ENCODE results near the gene SEPTIN14. TPM values are rescaled to one million over a fixed set of nuclear protein-coding genes. Genes with fewer than 3 reads are reported as not detected.
"Not testable (repeated sequence)": the region's sequence is repeated elsewhere in the genome, so short reads cannot be mapped to it uniquely, and the experiment has no call there.

The SEPTIN14 gene
- total RNA-seq, 1 donor from 2014 or later, result not detected

DNA sequence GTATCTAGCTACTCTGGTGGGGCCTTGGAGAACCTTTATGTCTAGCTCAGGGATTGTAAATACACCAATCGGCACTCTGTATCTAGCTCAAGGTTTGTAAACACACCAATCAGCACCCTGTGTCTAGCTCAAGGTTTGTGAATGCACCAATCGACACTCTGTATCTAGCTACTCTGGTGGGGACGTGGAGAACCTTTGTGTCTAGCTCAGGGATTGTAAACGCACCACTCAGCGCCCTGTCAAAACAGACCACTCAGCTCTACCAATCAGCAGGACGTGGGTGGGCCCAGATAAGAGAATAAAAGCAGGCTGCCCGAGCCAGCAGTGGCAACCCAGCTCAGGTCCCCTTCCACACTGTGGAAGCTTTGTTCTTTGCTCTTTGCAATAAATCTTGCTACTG is 6.4 kb upstream of the SEPTIN14 start:
- DNase-seq (ENCODE audit: low spot score); H3K9me3 Mint-ChIP-seq; H3K27me3 Mint-ChIP-seq (ENCODE audit: low read depth); H3K36me3 Mint-ChIP-seq (ENCODE audit: low read depth); H3K4me1 Mint-ChIP-seq (ENCODE audit: low read depth); H3K4me3 Mint-ChIP-seq (ENCODE audit: low read depth); H3K27ac Mint-ChIP-seq; intact Hi-C loops (cut with micrococcal nuclease): not testable (repeated sequence)

DNA sequence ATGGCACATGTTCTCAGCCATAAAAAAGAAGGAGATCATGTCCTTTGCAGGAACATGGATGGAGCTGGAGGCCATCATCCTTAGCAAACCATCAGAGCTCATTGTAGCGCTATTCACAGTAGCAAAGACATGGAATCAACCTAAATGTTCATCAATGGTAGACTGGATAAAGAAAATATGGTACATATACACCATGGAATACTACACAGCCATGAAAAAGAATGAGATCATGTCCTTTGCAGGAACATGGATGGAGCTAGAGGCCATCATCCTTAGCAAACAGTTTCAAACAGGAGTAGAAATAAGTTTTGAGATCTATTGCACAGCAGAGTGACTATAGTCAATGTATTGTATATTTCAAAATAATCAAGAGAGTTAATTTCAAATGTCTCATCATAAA is 17.4 kb downstream of the SEPTIN14 start:
- H3K27me3 Mint-ChIP-seq (ENCODE audit: low read depth); intact Hi-C loops (cut with micrococcal nuclease); DNase-seq (ENCODE audit: low spot score); H3K4me3 Mint-ChIP-seq (ENCODE audit: low read depth); H3K36me3 Mint-ChIP-seq (ENCODE audit: low read depth); H3K4me1 Mint-ChIP-seq (ENCODE audit: low read depth); H3K27ac Mint-ChIP-seq; H3K9me3 Mint-ChIP-seq: not testable (repeated sequence)

DNA sequence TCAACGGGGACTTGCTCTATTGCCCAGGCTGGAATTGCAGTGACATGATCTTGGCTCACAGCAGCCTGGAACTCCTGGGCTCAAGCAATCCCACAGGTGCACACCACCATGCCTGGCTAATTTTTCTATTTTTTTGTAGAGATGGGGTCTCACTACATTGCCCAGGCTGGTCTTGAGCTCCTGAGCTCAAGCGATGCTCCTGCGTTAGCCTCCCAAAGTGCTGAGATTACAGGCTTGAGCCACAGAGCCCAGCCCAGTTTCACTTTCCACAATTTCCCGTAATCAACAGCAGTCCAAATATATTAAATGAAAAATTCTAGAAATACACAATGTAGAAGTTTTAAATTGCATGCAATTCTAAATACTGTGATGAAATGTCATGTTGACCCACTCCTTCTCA is 24.0 kb downstream of the SEPTIN14 start:
- H3K9me3 Mint-ChIP-seq, result no peaks in the 10 kb centered on the region
- no peak overlapping the region for H3K27ac Mint-ChIP-seq
- DNase-seq (ENCODE audit: low spot score), result no peak
- intact Hi-C loops (cut with micrococcal nuclease), result no loop called here
- no peak overlapping the region for H3K4me3 Mint-ChIP-seq (ENCODE audit: low read depth)
- H3K36me3 Mint-ChIP-seq (ENCODE audit: low read depth), result no peaks in the 10 kb centered on the region
- H3K4me1 Mint-ChIP-seq (ENCODE audit: low read depth), result no peaks in the 10 kb centered on the region
- no peaks in the 10 kb centered on the region for H3K27me3 Mint-ChIP-seq (ENCODE audit: low read depth)

DNA sequence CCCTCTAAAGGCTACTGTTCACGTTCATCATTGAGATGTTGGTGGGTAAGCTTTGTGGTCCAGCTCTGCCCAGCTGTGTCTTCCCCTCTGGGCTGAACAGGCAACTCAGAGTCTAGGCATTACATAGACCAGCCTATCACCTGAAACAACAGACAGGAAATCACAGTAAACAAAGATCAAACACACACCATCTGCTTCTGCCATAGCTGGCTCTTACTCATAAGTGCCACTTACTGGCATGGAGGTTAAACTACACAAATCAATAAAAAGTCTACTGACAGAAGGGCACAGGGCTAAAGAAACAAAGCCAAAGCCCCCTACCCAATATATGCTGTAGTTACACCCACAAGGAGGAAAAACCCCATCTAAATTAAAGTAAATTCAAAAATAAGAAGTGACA is 35.0 kb downstream of the SEPTIN14 start:
- Mint-ChIP-seq H3K36me3 (ENCODE audit: low read depth) (no peaks in the 10 kb centered on the region), H3K4me1 (ENCODE audit: low read depth) (no peaks in the 10 kb centered on the region), H3K9me3 (peaks cover 32% of the 10 kb centered on the region), H3K27me3 (ENCODE audit: low read depth) (no peaks in the 10 kb centered on the region), H3K27ac (no peak overlapping the region), H3K4me3 (ENCODE audit: low read depth) (no peak overlapping the region)
- intact Hi-C loops (cut with micrococcal nuclease), result no loop called here
- no peak for DNase-seq (ENCODE audit: low spot score)

DNA sequence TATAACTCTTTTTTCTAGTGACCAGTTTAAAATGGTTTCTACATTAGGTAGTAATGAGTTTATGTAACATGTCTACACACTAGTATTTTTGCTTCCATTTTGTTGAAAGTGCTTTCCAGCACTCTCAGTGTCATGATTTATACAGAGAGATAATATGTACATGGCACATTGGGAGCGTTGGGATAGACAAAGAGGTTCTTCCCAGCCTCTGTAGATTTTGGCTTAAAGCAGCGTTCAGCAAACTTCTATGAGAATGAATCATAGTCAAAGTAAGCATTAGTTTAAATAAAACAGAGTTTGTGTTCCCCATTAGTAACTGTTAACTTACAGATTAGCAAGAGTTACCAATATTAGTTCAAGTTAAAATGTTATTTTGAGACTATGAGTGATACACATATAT is 43.9 kb downstream of the SEPTIN14 start:
- DNase-seq (ENCODE audit: low spot score), result no peak
- intact Hi-C loops (cut with micrococcal nuclease), result no loop called here
- H3K9me3 Mint-ChIP-seq, result peaks cover 16% of the 10 kb centered on the region
- no peak overlapping the region for H3K4me3 Mint-ChIP-seq (ENCODE audit: low read depth)
- no peaks in the 10 kb centered on the region for H3K4me1 Mint-ChIP-seq (ENCODE audit: low read depth)
- no peak overlapping the region for H3K27ac Mint-ChIP-seq
- no peaks in the 10 kb centered on the region for H3K27me3 Mint-ChIP-seq (ENCODE audit: low read depth)
- H3K36me3 Mint-ChIP-seq (ENCODE audit: low read depth), result no peaks in the 10 kb centered on the region

DNA sequence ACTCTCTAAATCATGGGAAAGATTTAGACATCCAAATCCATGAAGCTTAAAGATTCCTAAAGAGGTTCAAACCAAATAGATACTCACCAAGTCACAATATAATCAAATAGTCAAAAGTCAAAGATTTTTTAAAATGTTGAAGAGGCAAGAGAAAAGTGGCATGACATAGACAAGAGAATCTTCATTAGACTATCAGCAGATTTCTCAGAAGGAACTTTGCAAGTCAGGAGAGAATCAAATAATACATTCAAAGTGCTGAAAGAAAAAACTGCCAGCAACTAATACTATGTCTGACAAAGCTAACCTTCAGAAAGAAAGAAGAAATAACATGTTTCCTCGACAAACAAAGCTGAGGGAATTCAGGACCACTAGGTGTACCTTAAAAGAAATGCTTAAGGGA is 65.3 kb downstream of the SEPTIN14 start:
- H3K4me1 Mint-ChIP-seq (ENCODE audit: low read depth); H3K4me3 Mint-ChIP-seq (ENCODE audit: low read depth); intact Hi-C loops (cut with micrococcal nuclease); DNase-seq (ENCODE audit: low spot score); H3K36me3 Mint-ChIP-seq (ENCODE audit: low read depth); H3K27me3 Mint-ChIP-seq (ENCODE audit: low read depth); H3K27ac Mint-ChIP-seq: not testable (repeated sequence)
- peaks cover 19% of the 10 kb centered on the region for H3K9me3 Mint-ChIP-seq

DNA sequence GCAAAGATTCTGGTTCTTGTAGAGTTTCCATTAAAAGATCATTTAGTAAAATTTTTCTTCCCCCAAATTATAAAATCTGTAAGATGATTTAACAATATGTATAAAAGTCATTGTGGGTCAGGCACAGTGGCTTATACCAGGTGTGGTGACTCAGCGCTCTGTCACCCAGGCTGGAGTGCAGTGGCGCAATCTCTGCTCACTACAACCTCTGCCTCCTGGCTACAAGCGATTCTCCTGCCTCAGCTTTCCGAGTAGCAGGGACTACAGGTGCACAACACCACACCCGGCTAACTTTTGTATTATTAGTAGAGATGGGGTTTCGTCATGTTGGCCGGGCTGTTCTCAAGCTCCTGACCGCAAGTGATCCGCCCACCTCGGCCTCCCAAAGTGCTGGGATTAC is 68.0 kb downstream of the SEPTIN14 start:
- intact Hi-C loops (cut with micrococcal nuclease), result no loop called here
- DNase-seq (ENCODE audit: low spot score), result no peak
- H3K36me3 Mint-ChIP-seq (ENCODE audit: low read depth), result no peaks in the 10 kb centered on the region
- no peaks in the 10 kb centered on the region for H3K4me1 Mint-ChIP-seq (ENCODE audit: low read depth)
- H3K27ac Mint-ChIP-seq, result no peak overlapping the region
- no peak overlapping the region for H3K4me3 Mint-ChIP-seq (ENCODE audit: low read depth)
- H3K27me3 Mint-ChIP-seq (ENCODE audit: low read depth), result no peaks in the 10 kb centered on the region
- H3K9me3 Mint-ChIP-seq, result peaks cover 19% of the 10 kb centered on the region

DNA sequence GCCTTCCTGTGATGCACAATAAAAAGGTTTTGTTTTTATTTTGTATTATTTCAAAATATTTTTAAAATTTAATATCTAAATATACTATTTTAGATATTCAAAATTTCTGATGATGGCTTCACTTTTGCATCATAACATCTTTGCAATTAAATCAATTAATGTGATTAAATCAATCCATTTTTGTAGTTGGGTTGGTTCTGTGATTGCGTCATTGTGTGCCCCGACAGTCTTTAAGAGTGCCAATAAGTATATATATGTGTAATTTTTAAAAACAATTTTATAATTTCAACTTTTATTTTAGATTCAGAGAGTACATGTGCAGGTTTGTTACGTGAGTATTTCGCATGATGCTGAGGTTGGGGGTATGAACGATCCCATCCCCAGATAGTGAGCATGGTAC is 70.5 kb downstream of the SEPTIN14 start:
- no peak overlapping the region for H3K4me3 Mint-ChIP-seq (ENCODE audit: low read depth)
- DNase-seq (ENCODE audit: low spot score), result no peak

DNA sequence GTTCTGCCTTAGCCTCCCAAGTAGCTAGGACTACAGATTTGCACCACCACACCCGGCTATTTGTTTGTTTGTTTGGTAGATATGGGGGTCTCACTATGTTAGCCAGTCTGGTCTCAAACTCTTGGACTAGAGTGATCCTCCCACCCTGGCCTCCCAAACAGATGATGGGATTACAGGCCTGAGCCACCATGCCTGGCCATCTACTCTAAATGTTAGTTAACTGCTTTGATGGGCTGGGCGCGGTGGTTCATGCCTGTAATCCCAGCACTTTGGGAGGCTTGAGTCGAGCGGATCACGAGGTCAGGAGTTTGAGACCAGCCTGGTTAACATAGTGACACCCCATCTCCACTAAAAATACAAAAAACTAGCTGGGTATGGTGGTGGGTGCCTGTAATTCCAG is 74.8 kb downstream of the SEPTIN14 start:
- Mint-ChIP-seq H3K36me3 (ENCODE audit: low read depth) (no peaks in the 10 kb centered on the region), H3K27me3 (ENCODE audit: low read depth) (no peaks in the 10 kb centered on the region), H3K4me1 (ENCODE audit: low read depth) (no peaks in the 10 kb centered on the region), H3K4me3 (ENCODE audit: low read depth) (no peak overlapping the region), H3K9me3 (no peaks in the 10 kb centered on the region), H3K27ac (no peak overlapping the region)
- no peak for DNase-seq (ENCODE audit: low spot score)
- intact Hi-C loops (cut with micrococcal nuclease), result no loop called here

More for the DNA sequence above, 70.5 kb downstream of the SEPTIN14 start:
- no peaks in the 10 kb centered on the region for H3K27me3 Mint-ChIP-seq (ENCODE audit: low read depth)
- no peaks in the 10 kb centered on the region for H3K36me3 Mint-ChIP-seq (ENCODE audit: low read depth)
- intact Hi-C loops (cut with micrococcal nuclease), result no loop called here
- no peaks in the 10 kb centered on the region for H3K4me1 Mint-ChIP-seq (ENCODE audit: low read depth)
- H3K27ac Mint-ChIP-seq, result no peak overlapping the region
- H3K9me3 Mint-ChIP-seq, result peaks cover 11% of the 10 kb centered on the region

DNA sequence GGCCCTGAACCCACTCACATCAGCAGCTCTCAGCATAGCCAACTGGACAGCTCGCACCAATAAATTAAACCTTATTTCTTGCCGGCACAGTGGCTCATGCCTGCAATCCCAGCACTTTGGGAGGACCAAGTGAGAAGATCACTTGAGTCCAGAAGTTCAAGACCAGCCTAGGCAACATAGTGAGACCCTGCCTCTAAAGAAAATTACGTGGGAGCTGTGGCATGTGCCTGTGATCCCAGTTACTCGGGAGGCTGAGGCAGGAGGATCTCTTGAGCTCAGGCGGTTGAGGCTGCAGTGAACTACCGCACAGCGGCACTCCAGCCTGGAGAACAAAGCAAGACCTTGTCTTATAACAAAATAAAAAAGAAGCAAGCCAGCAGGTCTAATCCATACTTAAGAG is 75.7 kb downstream of the SEPTIN14 start:
- no peaks in the 10 kb centered on the region for H3K4me1 Mint-ChIP-seq (ENCODE audit: low read depth)
- H3K36me3 Mint-ChIP-seq (ENCODE audit: low read depth), result no peaks in the 10 kb centered on the region
- no peaks in the 10 kb centered on the region for H3K27me3 Mint-ChIP-seq (ENCODE audit: low read depth)
- DNase-seq (ENCODE audit: low spot score), result no peak
- intact Hi-C loops (cut with micrococcal nuclease), result no loop called here
- H3K9me3 Mint-ChIP-seq, result no peaks in the 10 kb centered on the region
- H3K4me3 Mint-ChIP-seq (ENCODE audit: low read depth), result no peak overlapping the region
- H3K27ac Mint-ChIP-seq, result no peak overlapping the region

DNA sequence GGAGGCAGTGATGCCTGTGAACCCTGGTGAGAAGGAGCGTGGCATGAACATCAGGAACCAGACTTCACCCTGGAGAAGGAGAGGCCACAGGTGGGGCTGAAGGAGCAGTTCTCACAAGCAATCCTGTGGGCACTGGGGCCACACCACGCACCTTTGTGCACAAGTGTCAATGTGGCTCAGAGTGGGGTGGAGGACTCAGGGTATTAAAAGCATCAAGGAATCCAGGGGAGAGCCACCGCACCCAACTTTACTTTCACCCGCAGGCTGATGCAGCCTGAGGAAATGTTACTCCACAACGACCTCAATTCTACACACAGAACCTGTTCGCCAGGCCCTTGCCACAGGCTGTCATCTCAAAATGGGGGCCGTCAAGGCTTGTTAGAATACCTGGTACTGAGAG is 77.1 kb downstream of the SEPTIN14 start:
- H3K9me3 Mint-ChIP-seq; intact Hi-C loops (cut with micrococcal nuclease); H3K4me3 Mint-ChIP-seq (ENCODE audit: low read depth); H3K4me1 Mint-ChIP-seq (ENCODE audit: low read depth); H3K27ac Mint-ChIP-seq; H3K36me3 Mint-ChIP-seq (ENCODE audit: low read depth); H3K27me3 Mint-ChIP-seq (ENCODE audit: low read depth); DNase-seq (ENCODE audit: low spot score): not testable (repeated sequence)

DNA sequence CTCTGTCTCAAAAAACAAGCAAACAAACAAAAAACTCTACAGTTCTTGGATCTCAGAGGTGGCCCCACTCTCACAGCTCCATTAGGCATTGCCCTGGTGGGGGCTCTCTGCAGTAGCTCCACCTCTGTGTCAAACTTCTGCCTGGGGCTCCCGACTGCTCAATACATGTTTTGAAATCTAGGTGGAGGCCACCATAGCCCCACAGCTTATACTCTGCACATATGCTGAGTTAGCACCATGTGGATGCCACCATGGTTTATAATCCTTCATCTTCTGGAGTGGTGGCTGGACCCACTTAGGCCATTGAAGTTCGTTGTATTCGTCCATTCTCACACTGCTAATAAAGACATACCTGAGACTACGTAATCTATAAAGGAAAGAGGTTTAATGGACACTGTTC is 78.4 kb downstream of the SEPTIN14 start:
- Mint-ChIP-seq H3K4me1 (ENCODE audit: low read depth) (no peaks in the 10 kb centered on the region), H3K36me3 (ENCODE audit: low read depth) (no peaks in the 10 kb centered on the region), H3K27me3 (ENCODE audit: low read depth) (no peaks in the 10 kb centered on the region), H3K9me3 (no peaks in the 10 kb centered on the region), H3K27ac (no peak overlapping the region), H3K4me3 (ENCODE audit: low read depth) (no peak overlapping the region)
- intact Hi-C loops (cut with micrococcal nuclease), result no loop called here
- DNase-seq (ENCODE audit: low spot score), result no peak

DNA sequence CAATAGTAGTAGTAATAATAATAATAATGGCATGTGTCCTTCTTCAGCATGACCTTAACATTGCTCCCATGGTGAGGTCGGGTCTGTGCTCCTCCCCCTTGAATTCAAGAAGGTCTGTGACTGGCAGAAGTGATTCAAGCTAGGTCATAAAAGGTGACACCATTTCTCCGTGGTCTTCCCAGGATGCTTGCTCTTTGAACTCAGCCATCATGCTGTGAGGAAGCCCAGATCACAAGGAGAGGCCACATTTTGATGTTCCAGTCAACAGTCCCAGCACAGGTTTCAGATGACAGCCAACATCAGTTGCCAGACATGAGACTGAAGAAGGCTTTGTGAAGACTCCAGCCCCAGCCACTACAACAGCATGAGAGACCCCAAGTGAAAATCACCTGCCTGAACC is 83.9 kb downstream of the SEPTIN14 start:
- H3K27me3 Mint-ChIP-seq (ENCODE audit: low read depth), result no peaks in the 10 kb centered on the region

DNA sequence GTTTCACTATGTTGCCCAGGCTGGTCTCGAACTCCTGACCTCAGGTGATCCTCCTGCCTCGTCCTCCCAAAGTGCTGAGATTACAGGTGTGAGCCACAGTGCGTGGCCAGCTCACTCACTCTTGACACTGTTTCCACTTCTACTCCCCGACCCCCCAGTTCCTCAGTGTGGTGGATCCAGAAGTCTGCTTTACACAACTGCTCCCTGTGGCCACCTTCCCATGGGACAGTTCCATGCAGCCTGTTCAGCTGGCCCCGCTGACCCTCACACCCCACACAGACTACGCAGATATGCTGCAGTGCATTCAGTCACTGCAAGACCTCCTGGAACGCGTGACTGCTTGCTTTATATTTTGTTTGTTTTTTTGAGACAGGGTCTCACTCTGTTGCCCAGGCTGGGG is 86.4 kb downstream of the SEPTIN14 start:
- Mint-ChIP-seq H3K27ac (no peak overlapping the region), H3K27me3 (ENCODE audit: low read depth) (no peaks in the 10 kb centered on the region), H3K36me3 (ENCODE audit: low read depth) (peaks cover 6% of the 10 kb centered on the region), H3K4me1 (ENCODE audit: low read depth) (no peaks in the 10 kb centered on the region), H3K4me3 (ENCODE audit: low read depth) (no peak overlapping the region), H3K9me3 (no peaks in the 10 kb centered on the region)
- intact Hi-C loops (cut with micrococcal nuclease), result no loop called here
- DNase-seq (ENCODE audit: low spot score), result no peak

More for the DNA sequence above, 83.9 kb downstream of the SEPTIN14 start:
- Mint-ChIP-seq H3K4me1 (ENCODE audit: low read depth) (no peaks in the 10 kb centered on the region), H3K9me3 (no peaks in the 10 kb centered on the region), H3K4me3 (ENCODE audit: low read depth) (no peak overlapping the region), H3K36me3 (ENCODE audit: low read depth) (no peaks in the 10 kb centered on the region), H3K27ac (no peak overlapping the region)
- no peak for DNase-seq (ENCODE audit: low spot score)
- intact Hi-C loops (cut with micrococcal nuclease), result no loop called here

All from activated T-helper 2 cell treated with anti-CD3 and anti-CD28 coated beads, Interferon-gamma antibody, Interleukin-2, Interleukin-4, amounts not matched to agents 10 μg/mL and 5 μg/mL and 100 μg/mL, durations not matched to agents 14 hours and 24 hours and 36 hours (primary cell).